ENCODE data around the gene ABI2. TPM values are rescaled to one million over a fixed set of nuclear protein-coding genes. Genes with fewer than 3 reads are reported as not detected.

The ABI2 gene
- total and polyA plus RNA-seq, 4 donors, result 5.4 to 10.5 (median 7.6) TPM

DNA sequence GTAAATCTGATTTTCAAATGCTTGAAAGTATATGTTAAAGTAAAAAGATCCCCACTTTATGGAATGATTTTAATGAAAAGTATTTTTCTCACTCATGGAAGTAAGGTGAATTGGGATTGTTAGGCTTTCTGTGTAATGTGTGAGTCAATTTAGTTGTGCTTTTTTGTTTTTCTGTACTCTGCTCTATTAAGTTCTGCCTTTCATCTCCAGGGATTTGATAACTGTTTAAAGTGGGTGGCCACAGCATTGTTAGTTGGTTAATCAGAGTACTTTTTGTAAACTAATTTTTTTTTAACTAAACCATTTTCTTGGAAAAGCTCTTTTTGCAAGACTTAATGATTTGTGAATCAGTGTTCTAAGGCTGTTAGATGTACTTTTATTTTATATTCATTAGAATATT is 76.8 kb downstream of the ABI2 start:
- TF ChIP-seq, protein P1, sequence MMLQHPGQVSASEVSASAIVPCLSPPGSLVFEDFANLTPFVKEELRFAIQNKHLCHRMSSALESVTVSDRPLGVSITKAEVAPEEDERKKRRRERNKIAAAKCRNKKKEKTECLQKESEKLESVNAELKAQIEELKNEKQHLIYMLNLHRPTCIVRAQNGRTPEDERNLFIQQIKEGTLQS (IDR thresholded peaks at IDR 0.05), result no peak
- TF ChIP-seq HNF4G (IDR thresholded peaks at IDR 0.05), result no peak
- TF ChIP-seq JUND (IDR thresholded peaks at IDR 0.05), result no peak
- TF ChIP-seq RAD21 (IDR thresholded peaks at IDR 0.05), result no peak
- TF ChIP-seq, protein P2, sequence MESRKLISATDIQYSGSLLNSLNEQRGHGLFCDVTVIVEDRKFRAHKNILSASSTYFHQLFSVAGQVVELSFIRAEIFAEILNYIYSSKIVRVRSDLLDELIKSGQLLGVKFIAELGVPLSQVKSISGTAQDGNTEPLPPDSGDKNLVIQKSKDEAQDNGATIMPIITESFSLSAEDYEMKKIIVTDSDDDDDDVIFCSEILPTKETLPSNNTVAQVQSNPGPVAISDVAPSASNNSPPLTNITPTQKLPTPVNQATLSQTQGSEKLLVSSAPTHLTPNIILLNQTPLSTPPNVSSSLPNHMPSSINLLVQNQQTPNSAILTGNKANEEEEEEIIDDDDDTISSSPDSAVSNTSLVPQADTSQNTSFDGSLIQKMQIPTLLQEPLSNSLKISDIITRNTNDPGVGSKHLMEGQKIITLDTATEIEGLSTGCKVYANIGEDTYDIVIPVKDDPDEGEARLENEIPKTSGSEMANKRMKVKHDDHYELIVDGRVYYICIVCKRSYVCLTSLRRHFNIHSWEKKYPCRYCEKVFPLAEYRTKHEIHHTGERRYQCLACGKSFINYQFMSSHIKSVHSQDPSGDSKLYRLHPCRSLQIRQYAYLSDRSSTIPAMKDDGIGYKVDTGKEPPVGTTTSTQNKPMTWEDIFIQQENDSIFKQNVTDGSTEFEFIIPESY (IDR thresholded peaks at IDR 0.05), result no peak
- no peak for TF ChIP-seq FOXA2 (IDR thresholded peaks at IDR 0.05)
- no peak for TF ChIP-seq TAF1 (conservative IDR thresholded peaks at IDR 0.05)
- no peak for TF ChIP-seq YY1 (IDR thresholded peaks at IDR 0.05)
- TF ChIP-seq, protein P3, sequence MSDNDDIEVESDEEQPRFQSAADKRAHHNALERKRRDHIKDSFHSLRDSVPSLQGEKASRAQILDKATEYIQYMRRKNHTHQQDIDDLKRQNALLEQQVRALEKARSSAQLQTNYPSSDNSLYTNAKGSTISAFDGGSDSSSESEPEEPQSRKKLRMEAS (IDR thresholded peaks at IDR 0.05), result no peak
- TF ChIP-seq SP1 (IDR thresholded peaks at IDR 0.05), result no peak
- TF ChIP-seq, protein P4, sequence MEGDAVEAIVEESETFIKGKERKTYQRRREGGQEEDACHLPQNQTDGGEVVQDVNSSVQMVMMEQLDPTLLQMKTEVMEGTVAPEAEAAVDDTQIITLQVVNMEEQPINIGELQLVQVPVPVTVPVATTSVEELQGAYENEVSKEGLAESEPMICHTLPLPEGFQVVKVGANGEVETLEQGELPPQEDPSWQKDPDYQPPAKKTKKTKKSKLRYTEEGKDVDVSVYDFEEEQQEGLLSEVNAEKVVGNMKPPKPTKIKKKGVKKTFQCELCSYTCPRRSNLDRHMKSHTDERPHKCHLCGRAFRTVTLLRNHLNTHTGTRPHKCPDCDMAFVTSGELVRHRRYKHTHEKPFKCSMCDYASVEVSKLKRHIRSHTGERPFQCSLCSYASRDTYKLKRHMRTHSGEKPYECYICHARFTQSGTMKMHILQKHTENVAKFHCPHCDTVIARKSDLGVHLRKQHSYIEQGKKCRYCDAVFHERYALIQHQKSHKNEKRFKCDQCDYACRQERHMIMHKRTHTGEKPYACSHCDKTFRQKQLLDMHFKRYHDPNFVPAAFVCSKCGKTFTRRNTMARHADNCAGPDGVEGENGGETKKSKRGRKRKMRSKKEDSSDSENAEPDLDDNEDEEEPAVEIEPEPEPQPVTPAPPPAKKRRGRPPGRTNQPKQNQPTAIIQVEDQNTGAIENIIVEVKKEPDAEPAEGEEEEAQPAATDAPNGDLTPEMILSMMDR (IDR thresholded peaks at IDR 0.05; ENCODE audit: low read depth, low read length, missing input control), result no peak
- TF ChIP-seq NR2F2 (IDR thresholded peaks at IDR 0.05), result no peak
- no peak for TF ChIP-seq FOXA1 (IDR thresholded peaks at IDR 0.05)
- TF ChIP-seq EGR1 (IDR thresholded peaks at IDR 0.05; ENCODE audit: low read depth in 2 of 2), result no peak
- TF ChIP-seq GABPA (IDR thresholded peaks at IDR 0.05 in 1 of 2, conservative IDR thresholded peaks at IDR 0.05 in 1 of 2), result no peak
- TF ChIP-seq HNF4A (conservative IDR thresholded peaks at IDR 0.05), result no peak
- TF ChIP-seq RXRA (IDR thresholded peaks at IDR 0.05), result no peak
- TF ChIP-seq, protein P5, sequence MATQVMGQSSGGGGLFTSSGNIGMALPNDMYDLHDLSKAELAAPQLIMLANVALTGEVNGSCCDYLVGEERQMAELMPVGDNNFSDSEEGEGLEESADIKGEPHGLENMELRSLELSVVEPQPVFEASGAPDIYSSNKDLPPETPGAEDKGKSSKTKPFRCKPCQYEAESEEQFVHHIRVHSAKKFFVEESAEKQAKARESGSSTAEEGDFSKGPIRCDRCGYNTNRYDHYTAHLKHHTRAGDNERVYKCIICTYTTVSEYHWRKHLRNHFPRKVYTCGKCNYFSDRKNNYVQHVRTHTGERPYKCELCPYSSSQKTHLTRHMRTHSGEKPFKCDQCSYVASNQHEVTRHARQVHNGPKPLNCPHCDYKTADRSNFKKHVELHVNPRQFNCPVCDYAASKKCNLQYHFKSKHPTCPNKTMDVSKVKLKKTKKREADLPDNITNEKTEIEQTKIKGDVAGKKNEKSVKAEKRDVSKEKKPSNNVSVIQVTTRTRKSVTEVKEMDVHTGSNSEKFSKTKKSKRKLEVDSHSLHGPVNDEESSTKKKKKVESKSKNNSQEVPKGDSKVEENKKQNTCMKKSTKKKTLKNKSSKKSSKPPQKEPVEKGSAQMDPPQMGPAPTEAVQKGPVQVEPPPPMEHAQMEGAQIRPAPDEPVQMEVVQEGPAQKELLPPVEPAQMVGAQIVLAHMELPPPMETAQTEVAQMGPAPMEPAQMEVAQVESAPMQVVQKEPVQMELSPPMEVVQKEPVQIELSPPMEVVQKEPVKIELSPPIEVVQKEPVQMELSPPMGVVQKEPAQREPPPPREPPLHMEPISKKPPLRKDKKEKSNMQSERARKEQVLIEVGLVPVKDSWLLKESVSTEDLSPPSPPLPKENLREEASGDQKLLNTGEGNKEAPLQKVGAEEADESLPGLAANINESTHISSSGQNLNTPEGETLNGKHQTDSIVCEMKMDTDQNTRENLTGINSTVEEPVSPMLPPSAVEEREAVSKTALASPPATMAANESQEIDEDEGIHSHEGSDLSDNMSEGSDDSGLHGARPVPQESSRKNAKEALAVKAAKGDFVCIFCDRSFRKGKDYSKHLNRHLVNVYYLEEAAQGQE (IDR thresholded peaks at IDR 0.05), result no peak
- H3K36me3 ChIP-seq (ENCODE audit: control insufficient read depth in 4 of 4, insufficient read depth in 3 of 4, low read depth in 1 of 4, low read length in 3 of 4), result no peaks in the 10 kb centered on the region

More for the DNA sequence above, 76.8 kb downstream of the ABI2 start:
- no peak for DNase-seq (ENCODE audit: low spot score)
- Histone ChIP-seq H3K27me3 (ENCODE audit: control insufficient read depth in 4 of 4, insufficient read depth in 4 of 4, low read length in 3 of 4) (no peaks in the 10 kb centered on the region), H3K27ac (ENCODE audit: low read depth in 1 of 2, low read length in 2 of 2) (no peak overlapping the region), H3K4me1 (ENCODE audit: control insufficient read depth in 4 of 4, insufficient read depth in 4 of 4, low read length in 3 of 4) (no peaks in the 10 kb centered on the region), H3K9ac (ENCODE audit: low read depth in 1 of 2, low read length in 2 of 2) (no peak overlapping the region), H3K9me3 (ENCODE audit: control insufficient read depth in 4 of 4, low read length in 3 of 4) (no peaks in the 10 kb centered on the region), H3K4me3 (ENCODE audit: low read depth in 1 of 3, low read length in 3 of 3) (no peak overlapping the region)

Data from liver (tissue), 9 donors.